NCI-H1092 (cell line): ENCODE data around the gene KRTAP10-12.
A peak's percentile ranks its signal among the peaks of the same experiment; 100 is the strongest.

Experiments used
- DNase-seq: peaks from one replicate; lab custom pipeline; 2025; lab: John Stamatoyannopoulos, UW

KRTAP10-12 gene

GRCh38 chr21:44699502-44700001, 2.6 kb downstream of the KRTAP10-12 start:
- no peak for DNase-seq

- no peak for DNase-seq
Observed at GRCh38 chr21:44700101-44701022, 3.4 kb downstream of the KRTAP10-12 start.

GRCh38 chr21:44701023-44701400, 4.0 kb downstream of the KRTAP10-12 start:
- DNase-seq = no peak

- DNase-seq = peak; percentile 33
Observed at GRCh38 chr21:44701541-44701940, 4.6 kb downstream of the KRTAP10-12 start.

GRCh38 chr21:44702111-44702972, 5.4 kb downstream of the KRTAP10-12 start:
- DNase-seq = peak; percentile 70

- DNase-seq = peak; percentile 96
Observed at GRCh38 chr21:44702973-44703730, 6.2 kb downstream of the KRTAP10-12 start.

- DNase-seq = no peak
Observed at GRCh38 chr21:44703731-44704635, 7.0 kb downstream of the KRTAP10-12 start.

GRCh38 chr21:44704636-44705001, 7.6 kb downstream of the KRTAP10-12 start:
- no peak for DNase-seq

- DNase-seq = no peak
Observed at GRCh38 chr21:44706026-44706705, 9.2 kb downstream of the KRTAP10-12 start.

- DNase-seq = no peak
Observed at GRCh38 chr21:44706706-44707581, 10.0 kb downstream of the KRTAP10-12 start.

GRCh38 chr21:44708213-44708865, 11.4 kb downstream of the KRTAP10-12 start:
- DNase-seq = no peak

GRCh38 chr21:44708866-44709425, 12.0 kb downstream of the KRTAP10-12 start:
- no peak for DNase-seq

- DNase-seq = peak; percentile 94
Observed at GRCh38 chr21:44709426-44710293, 12.7 kb downstream of the KRTAP10-12 start.

- peak; percentile 41 for DNase-seq
Observed at GRCh38 chr21:44710294-44710665, 13.3 kb downstream of the KRTAP10-12 start.

GRCh38 chr21:44710756-44711326, 13.9 kb downstream of the KRTAP10-12 start:
- peak; percentile 76 for DNase-seq

- DNase-seq = peak; percentile 44
Observed at GRCh38 chr21:44711327-44712202, 14.6 kb downstream of the KRTAP10-12 start, which contains the start of gene TSPEAR. TSS of gene TSPEAR (minus strand) at chr21:44711572. CDS start at chr21:44711514, 58 bp downstream.
